ENCODE data around the gene SBNO2.

- TF ChIP-seq CTCF (IDR thresholded peaks at IDR 0.05; ENCODE audit: borderline replicate concordance, extremely low read depth, low read length, poor library complexity, severe bottlenecking) = no peak
- no peak for TF ChIP-seq EZH2 (IDR thresholded peaks at IDR 0.05; ENCODE audit: borderline replicate concordance, low read depth, low read length, severe bottlenecking)
Measured at GRCh38 chr19:1151917-1152587, 22.0 kb downstream of the SBNO2 start.
